NCI-H1436 (cell line): ENCODE results near the gene TNFRSF4.

Experiments
- DNase-seq: peaks from one replicate; lab custom pipeline; 2025; lab: John Stamatoyannopoulos, UW

The TNFRSF4 gene

DNA sequence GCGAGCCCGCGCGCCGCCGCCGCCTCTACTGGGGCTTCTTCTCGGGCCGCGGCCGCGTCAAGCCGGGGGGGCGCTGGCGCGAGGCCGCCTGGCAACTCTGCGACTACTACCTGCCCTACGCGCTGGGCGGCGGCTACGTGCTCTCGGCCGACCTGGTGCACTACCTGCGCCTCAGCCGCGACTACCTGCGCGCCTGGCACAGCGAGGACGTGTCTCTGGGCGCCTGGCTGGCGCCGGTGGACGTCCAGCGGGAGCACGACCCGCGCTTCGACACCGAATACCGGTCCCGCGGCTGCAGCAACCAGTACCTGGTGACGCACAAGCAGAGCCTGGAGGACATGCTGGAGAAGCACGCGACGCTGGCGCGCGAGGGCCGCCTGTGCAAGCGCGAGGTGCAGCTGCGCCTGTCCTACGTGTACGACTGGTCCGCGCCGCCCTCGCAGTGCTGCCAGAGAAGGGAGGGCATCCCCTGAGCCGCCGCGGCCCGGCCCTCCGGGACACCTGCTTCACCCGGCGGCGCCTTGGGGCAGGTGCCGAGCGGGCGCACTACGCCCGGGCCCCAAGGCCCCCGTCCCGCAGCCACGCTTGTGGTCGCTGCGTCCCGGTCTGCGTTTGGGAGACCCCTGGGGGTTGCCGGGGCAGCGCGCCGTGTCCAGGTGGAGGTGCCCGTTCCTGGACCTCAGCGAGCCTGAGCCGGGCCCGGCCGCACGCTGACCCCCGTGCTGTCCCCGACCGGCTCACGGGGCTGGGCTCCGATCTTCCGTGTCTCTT, 19.0 kb upstream of the TNFRSF4 start:
- DNase-seq, result no peak

GRCh38 chr1:1232208-1232795, 18.3 kb upstream of the TNFRSF4 start, which contains the start of gene B3GALT6:
Gene B3GALT6, plus strand, starts transcription at chr1:1232237. Its CDS starts 42 bp downstream, at chr1:1232279.
- DNase-seq, result no peak

DNA sequence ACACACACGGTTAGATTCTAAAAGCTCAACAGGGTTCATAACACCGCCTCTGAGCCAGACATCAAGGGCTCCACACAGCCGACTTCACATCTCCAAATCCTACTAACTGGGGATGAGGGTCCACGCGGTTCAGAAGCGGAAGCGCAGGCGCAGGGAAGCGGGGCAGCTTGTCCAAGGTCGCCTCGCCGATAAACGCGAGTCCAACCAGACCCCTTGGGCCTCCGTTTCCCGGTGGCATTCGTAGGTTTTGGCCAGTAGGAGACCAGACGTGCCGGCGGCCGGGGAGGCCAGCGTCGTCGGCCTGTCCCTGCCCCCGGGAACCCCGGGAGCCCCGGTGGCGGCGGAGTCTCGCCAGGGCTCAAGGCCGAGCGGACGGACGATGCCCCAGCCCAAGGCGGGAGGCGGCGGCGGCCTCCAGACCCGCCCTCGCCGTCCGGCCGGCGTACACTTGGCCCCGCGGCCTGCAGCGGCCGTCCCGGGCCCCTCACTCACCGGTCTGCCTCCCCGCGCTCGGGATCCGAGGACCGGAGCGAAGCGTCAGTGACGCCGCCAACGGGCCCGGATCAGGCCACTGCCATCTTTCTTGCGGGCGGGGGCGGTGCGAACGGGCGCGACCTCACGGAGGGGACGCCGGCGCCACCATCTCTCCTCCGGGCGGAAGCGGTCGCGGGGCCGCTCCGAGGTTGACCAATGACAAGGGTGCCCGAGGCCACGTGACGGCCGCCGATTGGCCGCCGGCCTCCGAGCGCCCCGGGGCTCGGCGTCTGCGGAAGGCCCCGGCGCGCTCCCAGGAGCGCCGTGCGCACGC, 17.7 kb upstream of the TNFRSF4 start, which contains the start of gene SDF4:
Gene SDF4 (minus strand): TSS at position 602 of the 808 bp plus-strand sequence. CDS start 3,229 bp downstream, outside the sequence.
- peak; percentile 94 for DNase-seq

GRCh38 chr1:1230656-1231399, 16.9 kb upstream of the TNFRSF4 start:
- DNase-seq, result no peak

DNA sequence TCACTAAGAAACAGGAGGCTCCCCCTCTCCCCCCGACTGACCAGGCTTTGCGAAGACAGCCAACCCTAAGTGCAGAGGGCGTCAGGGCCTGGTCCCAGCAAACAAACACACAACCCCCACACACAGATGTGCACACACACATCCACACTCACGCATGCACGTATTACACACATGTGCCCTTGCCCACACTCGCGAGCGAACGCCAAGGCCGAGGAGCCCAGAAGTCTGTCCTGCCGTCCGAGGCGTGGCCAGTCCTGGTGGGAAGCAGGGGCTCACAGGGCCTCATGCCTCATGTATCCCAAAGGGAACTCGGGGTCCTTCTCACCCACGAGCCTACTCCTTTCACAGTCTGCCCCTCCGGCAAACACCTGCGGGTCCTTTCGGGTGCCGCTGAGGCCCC, 15.8 kb upstream of the TNFRSF4 start:
- no peak for DNase-seq

- DNase-seq, result no peak
Observed at GRCh38 chr1:1228596-1229321, 14.8 kb upstream of the TNFRSF4 start.

DNA sequence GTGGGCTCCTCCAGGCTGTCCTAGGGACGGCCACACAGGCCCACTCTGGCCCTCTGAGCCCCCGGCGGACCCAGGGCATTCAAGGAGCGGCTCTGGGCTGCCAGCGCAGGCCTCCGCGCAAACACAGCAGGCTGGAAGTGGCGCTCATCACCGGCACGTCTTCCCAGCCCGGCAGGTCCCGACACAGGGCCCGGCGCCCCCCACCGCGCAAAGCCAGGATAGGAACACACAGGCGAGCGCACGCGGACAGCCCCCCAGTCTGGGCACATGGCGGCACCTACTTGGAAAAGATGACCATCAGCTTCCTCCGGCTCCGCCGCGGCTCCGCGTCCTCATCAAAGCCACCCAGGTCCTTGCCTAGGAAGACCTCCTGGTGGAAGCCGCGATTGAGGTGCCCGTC, 14.2 kb upstream of the TNFRSF4 start:
- no peak for DNase-seq

GRCh38 chr1:1227386-1227785, 13.4 kb upstream of the TNFRSF4 start:
- no peak for DNase-seq

GRCh38 chr1:1226566-1227362, 12.8 kb upstream of the TNFRSF4 start:
- DNase-seq, result no peak

DNA sequence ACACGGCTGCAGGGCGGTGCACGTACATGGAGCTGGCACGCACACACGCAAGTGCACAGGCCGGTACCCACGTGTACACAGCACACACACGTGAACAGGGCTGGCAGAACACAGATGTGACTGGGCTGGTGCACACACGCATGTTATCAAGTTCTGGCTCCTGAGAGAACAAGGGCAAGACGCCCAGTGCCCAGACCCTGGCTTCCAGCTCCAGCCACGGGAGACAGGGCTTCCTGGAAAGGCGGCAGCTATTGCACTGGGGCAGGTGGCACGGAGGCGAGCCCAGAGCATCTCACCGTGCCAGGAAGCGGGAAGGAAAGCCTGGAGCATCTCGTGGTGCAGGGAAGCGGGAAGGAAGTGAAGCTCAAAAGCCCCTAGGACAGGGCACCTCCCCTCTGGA, 12.0 kb upstream of the TNFRSF4 start:
- DNase-seq, result no peak

DNA sequence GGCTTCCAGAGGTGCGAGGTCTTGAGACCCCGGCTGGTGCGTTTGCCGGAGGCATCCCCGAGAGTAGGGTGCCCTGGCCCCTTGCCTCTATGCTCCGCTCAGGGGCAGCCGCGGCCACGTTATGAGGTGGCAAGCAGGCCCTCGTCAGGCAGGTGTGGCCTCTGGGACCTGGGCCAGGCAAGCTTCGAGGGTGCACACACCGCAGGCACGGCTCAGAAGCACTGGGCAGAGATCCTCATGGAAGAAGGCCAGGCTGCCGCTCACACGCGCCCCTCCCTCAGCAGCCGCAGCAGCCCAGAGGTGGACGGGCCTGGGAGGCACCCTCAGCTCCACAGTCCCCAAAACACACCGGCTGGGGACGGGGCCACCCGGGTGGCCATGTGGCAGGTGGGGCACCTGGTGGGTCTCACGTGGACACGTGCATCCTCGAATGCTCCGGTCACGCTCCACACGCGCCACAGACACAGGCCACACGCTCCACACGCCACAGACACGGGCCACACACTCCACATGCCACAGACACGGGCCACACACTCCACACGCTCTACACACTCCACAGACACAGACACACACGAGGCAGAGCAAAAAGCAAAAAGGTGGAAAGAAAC, 11.4 kb upstream of the TNFRSF4 start:
- DNase-seq, result no peak

DNA sequence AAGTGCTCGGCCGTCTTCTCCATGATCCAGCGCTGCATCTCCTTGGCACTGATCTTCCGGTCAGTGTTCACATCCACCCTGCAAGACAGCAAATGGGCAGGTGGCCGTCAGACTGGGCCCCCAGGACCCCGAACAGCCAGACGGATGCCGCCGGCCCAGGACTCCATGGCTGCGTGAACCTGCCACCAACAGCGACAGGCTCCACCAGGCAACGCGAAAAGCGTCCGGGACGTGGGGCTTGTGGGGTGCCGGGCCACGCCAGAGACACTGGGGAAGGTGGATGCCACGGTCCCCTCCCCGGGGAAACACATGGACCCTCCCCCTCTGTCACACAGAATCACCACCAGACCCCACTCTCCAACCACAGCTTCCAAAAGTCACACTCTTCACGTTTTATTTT, 9.9 kb upstream of the TNFRSF4 start:
- no peak for DNase-seq

- no peak for DNase-seq
Observed at GRCh38 chr1:1223321-1223720, 9.4 kb upstream of the TNFRSF4 start.

DNA sequence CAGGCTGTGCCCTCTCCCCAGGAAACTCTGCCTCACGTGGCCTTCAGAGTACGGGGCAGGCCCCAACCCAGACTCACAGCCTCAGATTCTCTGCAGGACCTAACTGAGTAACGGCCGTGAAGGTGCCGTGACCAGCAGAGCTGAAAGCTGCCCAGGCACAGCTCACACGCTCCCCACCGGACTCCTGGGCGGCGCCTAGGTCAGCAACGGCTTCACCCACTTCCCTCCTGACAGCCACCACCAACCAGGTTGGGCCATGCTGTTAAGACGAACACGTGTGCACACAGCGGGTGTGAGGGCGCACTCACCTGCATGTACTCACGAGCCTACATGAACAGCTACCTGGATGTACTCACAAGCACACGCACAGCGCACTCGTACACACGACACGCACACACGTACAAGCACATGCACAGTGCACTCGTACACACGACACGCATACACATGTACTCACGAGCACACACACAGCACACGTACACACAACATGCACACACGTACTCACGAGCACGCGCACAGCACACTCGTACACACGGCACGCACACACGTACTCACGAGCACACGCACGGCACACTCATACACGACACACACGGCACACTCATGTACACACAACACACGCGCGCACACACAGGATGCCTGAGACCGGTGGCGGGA, 8.7 kb upstream of the TNFRSF4 start:
- no peak for DNase-seq

DNA sequence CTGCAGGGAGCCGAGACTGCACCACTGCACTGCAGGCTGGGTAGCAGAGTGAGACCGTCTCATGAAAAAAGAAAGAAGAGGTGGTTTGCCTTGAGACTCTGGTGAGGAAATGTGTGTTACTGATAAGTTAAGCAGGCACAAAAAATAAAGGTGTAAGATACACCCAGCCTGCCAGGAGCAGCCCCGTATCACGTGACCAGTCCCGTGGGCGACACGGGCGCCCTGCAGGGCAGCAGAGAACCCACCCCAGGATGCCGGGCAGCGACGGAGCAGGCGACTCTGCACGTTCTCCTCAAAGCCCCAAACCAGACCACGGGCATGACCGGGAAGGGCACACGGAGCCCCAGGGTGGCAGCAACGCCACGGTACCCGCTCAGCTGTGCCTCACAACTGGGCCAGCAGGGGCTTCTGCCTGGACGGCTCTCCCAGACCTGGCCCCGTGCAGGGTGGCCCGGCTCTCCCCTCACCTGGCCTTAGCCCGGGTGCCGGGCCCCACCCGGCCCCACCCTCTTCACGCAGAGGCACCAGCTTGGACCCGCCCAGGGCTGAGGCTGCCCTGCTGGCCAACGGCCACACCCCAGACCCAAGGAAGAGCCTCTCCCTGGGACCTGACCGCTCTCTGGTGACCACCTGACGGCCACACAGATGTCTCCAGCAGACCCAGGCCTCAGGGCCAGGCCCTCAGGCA, 8.1 kb upstream of the TNFRSF4 start:
- DNase-seq, result no peak

DNA sequence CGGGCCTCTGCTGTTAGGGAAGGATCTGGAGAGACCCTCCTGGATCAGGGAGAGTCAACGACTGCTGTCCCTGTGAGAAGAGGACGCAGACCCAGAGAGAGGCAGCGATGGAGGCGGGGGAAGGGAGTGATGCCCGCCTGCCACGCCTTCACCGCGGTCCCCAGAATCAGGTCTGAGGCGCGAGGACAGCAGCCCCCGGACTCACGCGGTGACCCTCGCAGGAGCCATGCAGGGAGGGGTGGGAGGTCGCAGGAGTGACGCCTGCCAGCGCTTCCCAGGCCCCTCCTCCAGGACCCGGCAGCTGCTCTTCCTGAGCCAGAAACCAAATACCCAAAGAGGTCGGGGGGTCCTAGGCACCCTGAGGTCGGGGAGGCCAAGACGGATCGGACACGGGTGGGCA, 6.2 kb upstream of the TNFRSF4 start:
- no peak for DNase-seq

GRCh38 chr1:1219341-1219740, 5.4 kb upstream of the TNFRSF4 start:
- no peak for DNase-seq

- DNase-seq, result no peak
Observed at GRCh38 chr1:1218524-1219200, 4.7 kb upstream of the TNFRSF4 start.
